ENCODE results near the gene CTBP1.

DNA sequence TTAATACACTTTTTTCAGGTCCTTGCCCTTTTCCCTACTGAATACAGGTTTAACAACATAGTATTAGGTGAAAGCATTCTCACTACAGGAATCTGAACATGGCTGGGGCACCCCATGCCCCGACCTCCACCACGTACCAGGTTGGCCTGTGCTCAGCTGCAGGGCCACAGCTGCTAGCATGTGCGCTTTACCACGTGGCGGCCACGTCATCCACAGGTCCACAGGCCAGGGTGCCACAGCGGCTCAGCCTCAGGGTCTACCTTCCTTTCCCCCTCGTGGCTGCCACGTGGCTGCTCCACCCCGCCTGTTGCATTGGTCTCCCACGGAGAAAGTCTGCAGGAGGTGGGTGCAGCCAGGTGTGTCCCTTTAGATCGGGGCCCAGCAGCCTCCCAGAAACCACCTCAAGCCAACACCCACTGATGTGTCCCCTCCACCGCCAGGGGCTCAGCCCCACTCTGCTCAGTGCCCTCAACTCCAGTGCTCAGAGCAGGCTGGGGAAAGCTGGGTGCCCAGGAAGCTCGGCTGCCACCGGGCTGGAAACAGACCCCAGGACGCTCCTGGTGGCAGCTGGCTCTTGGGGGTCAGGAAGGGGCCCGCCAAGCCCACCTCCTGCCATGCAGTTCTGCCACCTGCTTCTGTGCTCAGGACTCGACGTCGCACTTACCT is 17.8 kb downstream of the CTBP1 start:
- TF ChIP-seq, protein P1, sequence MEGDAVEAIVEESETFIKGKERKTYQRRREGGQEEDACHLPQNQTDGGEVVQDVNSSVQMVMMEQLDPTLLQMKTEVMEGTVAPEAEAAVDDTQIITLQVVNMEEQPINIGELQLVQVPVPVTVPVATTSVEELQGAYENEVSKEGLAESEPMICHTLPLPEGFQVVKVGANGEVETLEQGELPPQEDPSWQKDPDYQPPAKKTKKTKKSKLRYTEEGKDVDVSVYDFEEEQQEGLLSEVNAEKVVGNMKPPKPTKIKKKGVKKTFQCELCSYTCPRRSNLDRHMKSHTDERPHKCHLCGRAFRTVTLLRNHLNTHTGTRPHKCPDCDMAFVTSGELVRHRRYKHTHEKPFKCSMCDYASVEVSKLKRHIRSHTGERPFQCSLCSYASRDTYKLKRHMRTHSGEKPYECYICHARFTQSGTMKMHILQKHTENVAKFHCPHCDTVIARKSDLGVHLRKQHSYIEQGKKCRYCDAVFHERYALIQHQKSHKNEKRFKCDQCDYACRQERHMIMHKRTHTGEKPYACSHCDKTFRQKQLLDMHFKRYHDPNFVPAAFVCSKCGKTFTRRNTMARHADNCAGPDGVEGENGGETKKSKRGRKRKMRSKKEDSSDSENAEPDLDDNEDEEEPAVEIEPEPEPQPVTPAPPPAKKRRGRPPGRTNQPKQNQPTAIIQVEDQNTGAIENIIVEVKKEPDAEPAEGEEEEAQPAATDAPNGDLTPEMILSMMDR (conservative IDR thresholded peaks at IDR 0.05), result no peak
- TF ChIP-seq EZH2 (IDR thresholded peaks at IDR 0.05; ENCODE audit: low read depth), result no peak
